ENCODE measurements around the gene FNDC3A.
"Not testable (repeated sequence)": the region's sequence is repeated elsewhere in the genome, so short reads cannot be mapped to it uniquely, and the experiment has no call there.

Gene FNDC3A

DNA sequence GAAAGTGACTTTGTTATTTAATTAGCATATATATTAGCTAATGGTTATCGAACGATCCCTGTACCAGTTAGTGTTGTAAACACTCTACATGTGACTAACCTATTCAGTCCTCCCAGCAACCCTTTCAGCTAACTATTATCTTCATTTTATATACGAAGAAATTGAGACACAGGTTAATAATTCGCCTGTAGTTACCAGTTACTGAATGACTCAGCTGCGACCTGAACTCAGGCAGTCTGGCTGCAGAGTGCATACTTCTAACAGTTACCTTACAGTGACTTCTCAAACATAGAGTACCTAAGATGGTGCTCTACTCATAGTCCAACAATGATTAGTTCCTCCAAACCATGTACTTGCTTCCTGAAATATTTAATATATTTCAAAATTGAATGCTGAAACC, 117.7 kb downstream of the FNDC3A start:
- no peak for DNase-seq

DNA sequence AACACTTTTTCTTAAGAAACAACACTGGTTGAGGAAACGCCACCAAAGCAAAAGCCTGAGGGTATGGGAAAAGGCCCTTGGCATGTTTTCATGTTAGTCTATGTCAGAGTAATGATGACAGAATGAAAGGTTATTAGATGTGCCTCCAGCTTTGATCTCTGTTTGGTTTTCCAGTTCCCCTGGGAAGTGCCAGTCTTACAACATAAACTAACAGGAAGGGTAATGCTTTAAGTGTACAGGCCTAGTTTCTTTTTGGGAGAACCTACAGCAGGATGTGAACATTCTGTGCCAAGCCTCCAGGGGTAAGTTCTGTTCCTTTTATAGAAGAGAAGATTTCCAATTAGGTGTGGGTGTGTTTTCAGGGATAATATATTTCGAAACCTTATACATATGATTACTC, 121.7 kb downstream of the FNDC3A start:
- DNase-seq, result peak; percentile 60

DNA sequence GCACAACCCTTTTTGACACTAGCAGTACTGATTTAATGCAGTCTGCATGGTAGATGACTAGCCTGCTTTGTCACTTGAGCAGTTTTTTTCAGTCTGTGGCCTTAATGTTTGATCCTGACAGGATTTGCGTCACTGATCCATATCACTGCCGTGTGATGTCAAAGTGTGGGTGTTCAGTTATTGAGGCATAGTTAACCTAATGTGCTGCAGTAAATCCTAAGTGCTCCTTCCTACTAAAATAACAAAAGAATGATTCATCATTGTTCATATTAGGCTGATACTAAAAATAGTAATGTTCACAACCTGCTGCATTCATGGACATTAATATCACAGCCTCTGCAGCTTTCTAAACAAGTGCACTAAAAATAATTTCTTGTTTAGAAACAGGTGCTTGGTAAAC, 122.5 kb downstream of the FNDC3A start:
- peak; percentile 53 for DNase-seq

DNA sequence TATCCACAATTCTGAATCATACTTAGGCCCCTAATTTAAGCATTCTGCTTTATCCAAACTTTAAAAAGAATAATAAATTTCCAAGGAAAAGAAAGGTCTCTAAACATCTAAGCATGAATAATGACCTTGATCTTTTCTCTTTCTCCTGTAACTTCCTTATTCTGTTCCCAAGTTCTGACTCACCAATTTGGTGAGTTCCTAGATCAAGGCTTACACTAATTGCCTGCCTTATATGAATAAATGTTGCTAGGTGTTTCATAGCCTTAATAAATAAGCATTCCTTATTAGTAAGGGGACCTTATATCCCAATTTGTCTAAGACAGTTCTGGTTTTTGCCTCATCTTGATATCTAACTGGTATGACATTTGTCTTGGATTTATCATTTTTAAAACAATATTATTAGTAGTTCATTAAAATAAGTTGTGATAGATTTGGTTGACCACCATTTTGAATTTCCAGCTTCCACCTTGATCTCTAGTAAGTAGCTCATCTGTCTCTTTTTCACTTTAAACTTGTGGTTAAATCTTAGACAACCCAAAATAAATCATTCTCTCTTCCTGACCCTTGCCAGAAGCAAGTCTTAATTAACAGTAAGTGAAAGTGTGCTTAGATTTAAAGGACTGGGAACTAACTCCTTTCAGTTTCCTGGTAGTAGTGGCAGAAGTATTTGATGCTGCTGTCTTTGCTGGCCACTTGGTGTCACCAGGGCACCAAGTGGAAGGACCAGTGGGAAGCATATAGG, 123.2 kb downstream of the FNDC3A start:
- peak; percentile 28 for DNase-seq

DNA sequence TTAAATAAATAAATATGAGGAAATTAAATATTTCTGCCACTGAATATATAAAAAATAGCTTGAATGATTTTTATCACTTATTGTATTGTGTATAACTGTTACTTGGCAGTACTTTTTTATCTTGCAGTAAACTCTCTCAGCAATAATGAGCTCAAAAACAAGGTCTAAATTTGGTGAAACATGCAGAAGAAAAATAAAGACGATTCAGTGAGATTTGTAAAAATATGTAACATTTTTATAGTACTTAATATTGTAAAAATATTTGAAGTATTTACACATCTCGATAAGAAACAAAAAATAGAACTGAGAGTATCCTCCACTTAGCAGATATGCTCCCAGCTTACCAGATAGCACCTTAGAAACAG, 123.8 kb downstream of the FNDC3A start:
- DNase-seq, result no peak

DNA sequence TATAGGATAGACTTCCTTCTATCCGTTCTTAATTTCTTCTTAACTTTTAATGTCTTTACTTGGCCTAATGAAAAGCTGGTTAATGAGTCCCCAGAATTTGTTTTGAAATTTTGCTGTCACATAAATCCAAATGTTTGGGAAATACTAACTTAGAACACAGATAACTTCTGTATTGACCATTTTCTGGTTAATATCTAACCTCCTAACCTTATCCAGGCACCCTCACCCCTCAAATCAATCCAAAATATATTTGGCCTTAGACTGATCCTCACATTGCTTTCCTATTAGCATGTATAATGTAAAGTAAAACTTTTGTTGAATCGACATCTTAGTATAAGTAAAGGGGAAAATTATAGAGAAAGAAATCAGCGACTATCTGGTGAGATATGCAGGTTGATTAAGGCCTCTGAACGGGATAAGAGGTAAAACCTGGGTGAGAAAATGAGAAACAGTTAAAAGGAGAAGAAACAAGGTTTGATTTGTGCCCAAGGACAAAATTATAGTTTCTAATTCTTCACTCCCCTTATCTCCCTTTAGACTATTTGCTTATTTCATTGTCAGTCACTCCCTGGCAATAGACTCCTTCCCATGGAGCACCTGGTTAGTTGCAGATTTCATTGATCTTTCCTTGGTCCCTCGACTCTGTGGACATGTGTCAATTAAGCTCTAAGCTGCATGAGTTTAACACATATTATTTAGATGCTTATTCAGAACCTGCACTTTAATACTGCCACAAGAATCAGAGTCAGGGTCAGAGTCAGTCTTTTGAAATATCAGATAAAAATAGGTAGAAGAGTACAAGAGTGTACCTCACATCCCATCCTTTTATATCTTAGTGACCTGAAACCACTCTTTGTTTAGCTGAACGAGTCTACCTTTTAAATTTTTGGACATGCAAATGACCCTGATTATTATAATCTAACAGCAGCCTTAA, 125.2 kb downstream of the FNDC3A start:
- DNase-seq, result no peak

DNA sequence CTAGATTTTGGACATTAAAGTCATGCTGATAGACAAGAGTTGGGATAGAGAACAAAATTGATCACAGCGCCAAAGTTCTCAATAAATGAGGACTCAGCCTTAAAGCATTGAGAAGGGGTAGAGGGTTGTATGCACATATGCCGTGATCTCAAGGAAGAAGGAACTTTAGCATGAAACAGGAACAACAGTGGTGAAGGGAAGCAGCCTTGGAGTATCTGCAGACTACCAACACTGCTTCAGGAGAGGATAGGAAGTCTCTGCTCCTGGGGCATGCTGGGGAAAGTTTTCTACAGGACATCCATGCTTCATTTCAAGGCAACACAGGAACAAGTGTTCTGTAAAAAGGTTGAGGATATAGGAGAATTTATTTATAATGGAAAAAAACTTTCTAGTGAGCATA, 132.5 kb downstream of the FNDC3A start:
- no peak for DNase-seq

DNA sequence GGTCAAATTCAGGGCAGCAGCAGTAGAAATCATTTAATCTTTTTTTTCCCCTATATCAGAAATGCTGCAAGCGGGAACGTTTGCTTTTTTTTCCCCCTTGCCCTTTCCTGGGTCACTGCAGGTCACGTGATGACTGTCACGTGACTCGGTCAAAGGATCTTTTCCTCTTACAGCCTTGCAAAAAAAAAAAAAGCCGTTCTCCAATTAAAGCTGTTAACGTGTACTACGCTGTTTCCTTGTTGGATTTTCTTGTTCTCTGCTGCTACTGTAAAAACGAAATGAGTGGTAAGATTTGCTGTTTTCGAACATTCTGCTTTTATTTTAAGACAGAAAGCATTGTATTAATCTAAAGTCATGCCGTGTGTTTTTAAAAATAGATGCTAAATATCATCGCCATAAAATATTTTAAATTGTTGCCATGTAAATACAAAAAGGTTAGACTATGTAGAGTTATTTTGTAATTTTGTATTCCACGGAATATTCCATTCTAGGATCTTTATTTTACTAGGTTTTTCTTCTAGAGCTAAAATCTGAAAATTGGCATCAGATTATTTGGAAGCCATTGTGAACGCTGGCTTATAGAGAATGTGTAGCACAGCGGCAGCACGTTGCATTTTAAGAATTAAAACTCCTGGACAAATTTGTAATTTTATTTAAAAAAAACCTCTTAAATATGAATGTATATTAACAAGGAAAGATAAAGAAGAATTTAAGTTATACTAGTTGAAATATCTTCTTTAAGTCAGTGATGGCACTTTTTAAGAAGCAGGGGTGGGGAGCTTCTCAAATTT, 134.6 kb downstream of the FNDC3A start:
- DNase-seq, result peak; percentile 93

DNA sequence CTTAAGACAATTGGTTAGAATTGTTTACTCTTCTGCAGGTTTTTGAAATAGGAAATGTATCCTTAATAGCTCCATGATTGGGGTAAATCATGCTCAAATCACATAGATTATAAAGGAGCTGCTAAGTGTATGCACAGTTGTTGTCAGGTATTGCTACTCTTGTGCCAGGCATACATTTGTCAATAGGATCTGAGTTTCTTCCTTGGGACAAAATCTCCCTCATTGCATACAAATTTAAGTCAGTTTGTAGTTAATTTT, 135.1 kb downstream of the FNDC3A start:
- no peak for DNase-seq

DNA sequence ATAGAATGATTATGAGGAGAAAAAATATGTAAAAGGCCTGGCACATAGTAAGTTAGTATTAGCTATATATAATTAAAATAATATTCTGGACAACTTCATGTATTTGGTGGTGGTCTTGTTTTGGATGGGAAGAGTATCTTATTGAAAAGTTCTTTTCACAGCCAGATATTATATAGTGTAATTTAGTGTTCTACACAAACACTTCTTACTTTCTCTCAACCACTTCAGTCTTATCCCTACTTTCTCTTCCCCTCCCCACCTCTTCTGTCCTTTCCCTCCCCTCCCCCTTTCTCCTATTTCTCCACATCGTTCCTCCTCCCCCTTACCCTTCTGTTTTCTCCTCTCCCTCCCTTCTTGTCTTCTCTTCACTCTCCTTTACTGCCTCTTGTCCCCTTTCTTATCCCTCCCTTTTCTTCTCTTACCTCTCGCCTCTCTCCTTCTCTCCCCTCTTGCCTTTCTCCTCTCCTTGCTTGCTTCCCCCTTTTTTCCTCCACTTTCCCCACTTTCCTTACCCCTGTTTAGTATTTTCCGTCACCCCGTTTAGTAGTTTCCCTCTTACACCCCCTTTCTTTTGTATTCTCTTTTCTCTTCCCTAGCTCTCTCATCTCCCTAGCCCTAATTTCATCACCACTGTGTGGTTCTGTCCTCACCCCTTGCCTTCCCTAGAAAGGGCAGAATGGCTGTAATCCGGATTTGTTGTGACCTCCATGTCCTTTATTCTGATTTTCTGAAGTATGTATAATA, 137.2 kb downstream of the FNDC3A start:
- DNase-seq, result no peak

DNA sequence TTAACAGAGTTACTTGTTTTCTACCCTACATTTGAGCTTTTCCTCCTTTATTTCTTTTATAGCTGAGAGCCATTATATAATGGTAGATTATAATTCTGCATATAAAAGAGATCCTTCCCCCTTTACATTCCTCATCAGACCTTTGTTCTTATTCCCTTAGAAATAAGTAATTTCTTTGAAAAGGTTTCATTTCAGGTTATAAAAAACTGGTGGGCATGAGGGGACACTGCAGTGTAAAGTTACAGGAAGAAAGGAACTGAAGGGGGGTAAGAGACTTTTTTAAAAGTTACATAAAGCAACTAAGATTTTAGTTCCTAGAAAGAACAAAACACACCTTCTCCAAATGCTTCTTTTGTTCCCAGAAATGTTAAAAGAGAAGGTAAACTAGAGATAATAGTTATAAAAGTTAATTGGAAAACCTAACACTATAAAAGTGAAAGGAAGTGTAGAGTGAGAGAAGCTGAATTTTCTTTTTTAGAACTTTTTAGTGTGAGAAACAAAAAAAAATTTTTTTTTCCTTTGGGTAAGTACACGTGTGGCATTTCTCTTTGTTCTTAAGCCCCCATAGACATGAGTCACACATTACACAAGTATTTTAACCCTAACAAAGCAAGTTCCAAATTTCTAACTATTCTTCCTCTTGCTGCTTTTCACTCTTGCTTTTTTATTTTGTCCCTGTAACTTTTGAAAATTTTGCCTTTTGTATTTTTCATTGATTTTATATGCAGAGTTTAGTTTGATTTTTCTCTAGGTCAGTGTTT, 138.0 kb downstream of the FNDC3A start:
- peak; percentile 40 for DNase-seq

DNA sequence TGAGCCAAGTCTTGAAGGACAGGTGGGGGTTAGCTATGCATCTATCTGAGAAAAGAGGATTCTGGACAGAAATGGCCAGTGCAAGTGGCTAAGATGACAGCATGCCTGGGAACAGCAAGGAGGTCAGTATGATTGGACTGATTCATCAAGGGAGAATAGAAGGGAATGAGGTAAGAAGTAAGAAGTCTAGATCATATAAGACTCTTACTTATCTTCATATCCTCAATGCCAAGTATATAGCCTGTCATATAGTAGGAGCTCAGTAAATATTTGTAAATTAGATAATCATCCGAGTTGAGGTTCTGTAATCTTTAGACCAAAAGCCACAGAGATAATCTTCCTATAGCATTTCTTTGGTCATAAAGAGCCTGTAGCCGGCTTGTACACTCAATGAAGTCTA, 141.2 kb downstream of the FNDC3A start:
- no peak for DNase-seq

DNA sequence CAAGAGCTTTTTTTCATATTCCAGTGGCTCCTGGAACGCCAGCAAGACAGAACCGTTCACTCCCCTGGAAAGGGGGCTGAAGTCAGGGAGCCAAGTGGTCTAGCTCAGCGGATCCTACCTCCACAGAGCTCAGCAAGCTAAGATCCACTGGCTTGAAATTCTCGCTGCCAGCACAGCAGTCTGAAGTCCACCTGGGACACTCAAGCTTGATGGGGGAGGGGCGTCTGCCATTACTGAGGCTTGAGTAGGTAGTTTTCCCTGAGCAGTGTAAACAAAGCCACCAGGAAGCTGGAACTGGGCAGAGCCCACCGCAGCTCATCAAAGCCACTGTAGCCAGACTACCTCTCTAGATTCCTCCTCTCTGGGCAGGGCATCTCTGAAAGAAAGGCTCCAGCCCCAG, 142.7 kb downstream of the FNDC3A start:
- not testable (repeated sequence) for DNase-seq

DNA sequence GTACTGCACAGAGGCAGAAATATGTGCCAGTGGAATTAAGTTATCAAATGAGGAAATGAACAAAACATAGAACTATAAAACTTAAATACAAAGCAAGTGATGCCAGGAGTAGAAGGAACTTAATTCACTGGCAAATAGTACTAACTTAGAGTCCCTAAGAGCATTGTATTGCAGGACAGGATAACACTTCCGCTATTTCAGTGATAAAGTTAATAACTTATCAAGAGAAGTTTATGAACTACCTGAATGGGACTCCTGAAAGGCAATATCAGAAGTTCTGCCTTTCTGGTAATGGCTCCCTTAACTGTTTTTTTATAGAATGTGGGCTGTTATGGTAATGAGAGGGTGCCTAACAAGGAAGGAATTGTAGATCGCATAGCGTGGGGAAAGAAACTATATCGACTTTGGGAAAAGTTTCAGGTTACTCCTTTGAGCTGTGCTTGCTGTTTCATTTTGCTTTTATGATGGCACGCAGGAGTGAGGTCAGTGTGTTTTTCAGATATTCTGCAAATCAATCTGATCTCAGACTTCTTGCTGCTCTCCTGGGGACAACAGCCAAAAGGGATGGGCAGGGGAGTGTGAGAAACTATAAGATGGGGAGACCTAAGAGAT, 149.1 kb downstream of the FNDC3A start:
- no peak for DNase-seq

DNA sequence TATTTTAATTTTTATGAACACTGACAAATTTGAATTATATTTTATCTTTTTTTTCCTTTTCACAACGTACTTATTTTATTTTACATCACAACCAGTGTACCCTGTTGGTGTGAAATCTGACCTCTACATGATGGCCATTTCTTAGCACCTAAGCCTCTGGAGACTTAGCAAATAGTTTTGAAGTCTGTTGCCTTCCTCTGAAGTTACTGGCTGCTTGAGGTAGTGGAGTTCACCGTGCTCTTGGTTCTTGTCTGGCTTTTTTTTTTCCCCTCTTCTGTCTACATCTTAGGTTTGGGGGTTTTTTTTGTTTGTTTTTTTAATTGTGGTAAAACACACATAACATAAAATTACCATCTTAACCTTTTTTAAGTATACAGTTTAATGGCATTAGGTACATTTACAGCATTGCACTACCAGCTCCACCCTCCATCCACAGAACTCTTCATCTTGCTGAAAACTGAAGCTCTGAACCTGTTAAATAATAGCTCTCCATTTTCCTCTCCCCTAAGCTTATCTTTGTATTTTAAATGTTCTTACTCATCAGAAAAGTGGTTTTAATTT, 150.3 kb downstream of the FNDC3A start:
- no peak for DNase-seq

DNA sequence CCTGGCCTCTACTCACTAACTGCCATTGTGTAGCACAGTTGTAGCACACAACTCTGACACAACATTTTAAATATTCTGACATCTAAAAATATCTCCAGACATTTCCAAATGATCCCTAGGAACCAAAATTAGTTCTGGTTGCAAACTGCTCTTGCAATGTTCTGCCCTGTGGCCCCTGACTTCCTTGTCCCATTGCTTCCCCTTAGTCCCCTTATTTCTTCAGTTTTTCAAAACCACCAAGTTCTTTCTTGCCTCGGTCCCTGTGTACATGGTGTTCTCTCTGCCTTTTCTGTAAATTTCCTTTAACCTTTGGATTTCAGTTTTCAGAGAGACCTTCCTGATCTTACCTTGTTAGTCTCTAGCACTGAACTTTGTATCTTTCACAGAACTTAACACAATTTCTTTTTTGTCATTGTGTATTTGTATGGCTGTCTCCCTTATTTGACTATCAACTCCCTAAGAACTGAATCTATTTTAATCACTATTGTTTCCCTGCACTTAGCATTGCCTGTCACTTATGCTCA, 156.8 kb downstream of the FNDC3A start:
- DNase-seq, result no peak

DNA sequence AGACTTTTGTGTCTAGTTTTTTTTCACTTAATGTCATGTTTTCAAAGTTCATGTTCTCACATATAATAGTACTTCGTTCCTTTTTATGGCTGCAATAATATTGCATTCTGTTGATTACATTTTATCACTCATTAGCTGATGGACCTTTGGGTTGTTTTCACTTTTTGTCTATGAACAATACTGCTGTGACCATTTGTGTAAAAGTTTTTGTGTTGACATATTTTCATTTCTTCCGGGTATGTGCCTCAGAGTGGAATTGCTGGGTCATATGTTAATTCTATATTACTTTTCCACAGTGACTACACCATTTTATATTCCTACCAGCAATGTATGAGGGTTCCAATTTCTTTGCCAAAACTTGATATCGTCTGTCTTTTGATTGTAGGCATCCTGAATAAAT, 158.6 kb downstream of the FNDC3A start:
- no peak for DNase-seq

DNA sequence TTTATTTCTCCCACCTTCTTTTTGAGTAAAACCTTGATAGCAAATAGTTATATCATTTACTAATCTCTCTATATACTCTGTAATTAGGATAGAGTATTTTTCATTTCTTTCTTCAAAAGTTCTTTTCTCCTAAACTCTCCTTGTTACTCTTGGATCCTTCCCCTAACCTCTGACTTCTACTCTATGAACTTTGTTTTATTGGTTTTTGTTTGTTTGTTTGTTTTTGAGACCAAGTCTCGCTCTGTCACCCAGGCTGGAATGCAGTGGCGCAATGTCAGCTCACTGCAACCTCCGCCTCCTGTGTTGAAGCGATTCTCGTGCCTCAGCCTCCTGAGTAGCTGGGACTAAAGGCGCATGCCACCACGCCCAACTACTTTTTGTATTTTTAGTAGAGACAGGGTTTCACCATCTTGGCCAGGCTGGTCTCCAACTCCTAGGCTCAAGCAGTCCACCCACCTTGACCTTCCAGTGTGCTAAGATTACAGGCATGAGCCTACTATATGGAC, 161.5 kb downstream of the FNDC3A start:
- DNase-seq, result not testable (repeated sequence)

DNA sequence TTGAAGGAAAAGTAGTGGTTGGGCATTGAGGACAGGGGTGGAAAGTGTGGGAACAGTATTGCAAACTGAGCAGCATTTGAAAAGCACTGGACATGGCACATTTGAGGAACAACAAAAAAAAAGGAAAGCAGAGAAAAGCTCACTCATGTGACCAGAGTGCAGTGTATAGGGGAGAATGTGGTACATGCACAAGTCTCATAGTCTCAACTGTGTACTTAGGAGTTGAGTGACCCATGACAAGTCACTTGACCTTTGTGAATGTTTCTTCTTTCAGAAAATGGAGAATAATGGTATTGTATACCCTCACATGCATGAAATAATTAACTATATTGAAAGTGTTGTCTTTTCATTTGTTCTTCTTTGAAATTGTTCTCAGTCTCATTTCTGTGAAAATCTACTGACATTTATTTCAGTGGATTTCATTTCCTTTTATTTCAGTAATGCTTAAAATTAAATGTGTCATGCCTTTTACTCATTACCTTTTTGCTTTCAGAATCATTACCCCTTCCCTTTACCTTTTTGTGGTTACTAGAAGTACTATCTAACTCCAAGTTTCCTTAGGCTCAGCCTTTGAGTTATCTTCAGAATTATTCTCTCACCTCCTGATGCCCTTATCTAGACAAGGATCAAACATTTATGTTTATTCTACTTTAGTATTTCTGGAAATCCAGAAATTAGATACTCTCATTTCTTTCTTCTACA, 165.3 kb downstream of the FNDC3A start:
- DNase-seq, result no peak

DNA sequence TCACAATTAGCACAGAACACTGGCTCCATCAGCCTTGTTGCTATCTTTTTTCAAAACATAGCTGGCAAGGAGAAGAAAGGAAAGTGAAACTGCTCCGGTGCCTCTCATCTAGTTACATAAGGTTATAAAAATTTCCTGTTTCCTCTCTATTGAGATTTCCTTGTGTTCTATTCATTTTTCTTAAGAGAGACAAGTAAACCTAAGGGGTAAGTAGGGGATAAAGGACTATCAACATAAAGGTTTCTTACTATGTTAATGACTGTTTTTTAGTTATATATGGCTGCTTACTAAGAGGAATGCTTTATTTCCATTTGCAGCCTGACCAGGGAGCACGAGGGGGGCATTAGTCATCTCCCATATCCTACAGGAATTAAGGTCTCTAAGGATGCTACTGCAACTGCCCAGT, 171.2 kb downstream of the FNDC3A start:
- DNase-seq, result peak; percentile 43
